Neuron (in vitro differentiated cells): ENCODE results near the gene OR8B12.

Experiments
- H2AFZ ChIP-seq: one replicate; pipeline ENCODE4 v1.6.1; 2013; ENCODE audit warnings: low read depth, mild to moderate bottlenecking, inconsistent platforms, low read length, moderate library complexity
- H3K27me3 ChIP-seq: one replicate; pipeline ENCODE4 v1.6.1; 2013; ENCODE audit warnings: low read length; ENCODE audit not compliant: insufficient read depth
- H3K36me3 ChIP-seq: one replicate; pipeline ENCODE4 v1.6.1; 2013; ENCODE audit warnings: low read length; ENCODE audit not compliant: insufficient read depth
- H3K4me1 ChIP-seq: one replicate; pipeline ENCODE4 v1.6.1; 2013; ENCODE audit warnings: low read length; ENCODE audit not compliant: insufficient read depth
- H3K4me3 ChIP-seq: 2 replicates; pipeline ENCODE4 v1.5.1; 2013; ENCODE audit warnings: mild to moderate bottlenecking, low read length, moderate library complexity
- H3K9me3 ChIP-seq: one replicate; pipeline ENCODE4 v1.6.1; 2013; ENCODE audit warnings: low read length

The OR8B12 gene

GRCh38 chr11:124514131-124514530, 29.3 kb downstream of the OR8B12 start:
- H3K4me1 ChIP-seq: no peaks in the 10 kb centered on the region
- peaks cover 5% of the 10 kb centered on the region for H3K27me3 ChIP-seq
- no peak overlapping the region for H3K4me3 ChIP-seq
- H2AFZ ChIP-seq: no peak overlapping the region
- H3K36me3 ChIP-seq: no peaks in the 10 kb centered on the region
- no peaks in the 10 kb centered on the region for H3K9me3 ChIP-seq

- Histone ChIP-seq H3K9me3 (no peaks in the 10 kb centered on the region), H3K27me3 (peaks cover 2% of the 10 kb centered on the region), H3K36me3 (no peaks in the 10 kb centered on the region), H3K4me1 (no peaks in the 10 kb centered on the region), H2AFZ (no peak overlapping the region), H3K4me3 (no peak overlapping the region)
These were observed 31.7 kb downstream of the OR8B12 start for GRCh38 chr11:124511745-124512144.

DNA sequence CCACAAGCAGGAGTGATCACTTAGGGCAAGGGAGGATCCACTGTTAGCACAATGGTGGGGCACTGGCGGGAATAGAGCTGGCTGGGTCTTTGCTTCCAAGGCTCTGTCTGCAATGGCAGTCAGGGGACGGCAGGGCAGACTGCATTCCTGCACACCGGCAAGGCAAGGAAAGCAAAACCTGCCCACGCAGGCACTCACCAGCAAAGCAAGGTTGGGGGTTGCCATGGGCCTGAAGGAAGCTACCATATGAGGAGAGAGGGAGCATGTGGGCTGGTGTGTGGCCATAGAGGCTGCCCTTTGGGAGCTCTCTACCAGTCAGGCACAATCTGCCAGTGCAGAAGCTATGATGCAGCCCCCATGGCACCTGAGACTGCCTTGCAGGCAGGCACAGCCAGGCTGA, 33.2 kb downstream of the OR8B12 start:
- Histone ChIP-seq H3K36me3 (no peaks in the 10 kb centered on the region), H3K9me3 (no peaks in the 10 kb centered on the region), H3K4me1 (no peaks in the 10 kb centered on the region), H2AFZ (no peak overlapping the region), H3K27me3 (peaks cover 2% of the 10 kb centered on the region), H3K4me3 (no peak overlapping the region)

DNA sequence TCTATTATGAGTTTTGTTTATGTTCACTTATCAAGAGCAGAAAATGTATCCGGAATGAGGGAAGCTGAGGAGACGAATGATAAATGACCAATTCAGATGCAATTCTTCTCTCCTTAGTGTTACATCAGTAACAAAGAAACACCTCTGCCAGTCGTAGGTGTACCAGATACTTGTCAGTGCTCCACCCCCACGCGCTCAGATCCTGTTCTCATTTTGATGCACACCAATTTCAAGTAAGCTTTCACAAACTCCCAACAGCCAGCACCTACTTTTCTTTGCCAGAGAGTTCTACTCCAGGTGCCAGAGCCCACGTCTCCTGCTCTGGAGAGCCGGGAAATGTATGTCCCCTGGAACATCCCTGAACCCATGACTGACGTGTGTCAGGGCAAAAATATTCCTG, 43.7 kb downstream of the OR8B12 start:
- Histone ChIP-seq H3K4me1 (no peaks in the 10 kb centered on the region), H3K36me3 (no peaks in the 10 kb centered on the region), H3K27me3 (no peaks in the 10 kb centered on the region), H3K9me3 (no peaks in the 10 kb centered on the region), H3K4me3 (no peak overlapping the region), H2AFZ (no peak overlapping the region)

DNA sequence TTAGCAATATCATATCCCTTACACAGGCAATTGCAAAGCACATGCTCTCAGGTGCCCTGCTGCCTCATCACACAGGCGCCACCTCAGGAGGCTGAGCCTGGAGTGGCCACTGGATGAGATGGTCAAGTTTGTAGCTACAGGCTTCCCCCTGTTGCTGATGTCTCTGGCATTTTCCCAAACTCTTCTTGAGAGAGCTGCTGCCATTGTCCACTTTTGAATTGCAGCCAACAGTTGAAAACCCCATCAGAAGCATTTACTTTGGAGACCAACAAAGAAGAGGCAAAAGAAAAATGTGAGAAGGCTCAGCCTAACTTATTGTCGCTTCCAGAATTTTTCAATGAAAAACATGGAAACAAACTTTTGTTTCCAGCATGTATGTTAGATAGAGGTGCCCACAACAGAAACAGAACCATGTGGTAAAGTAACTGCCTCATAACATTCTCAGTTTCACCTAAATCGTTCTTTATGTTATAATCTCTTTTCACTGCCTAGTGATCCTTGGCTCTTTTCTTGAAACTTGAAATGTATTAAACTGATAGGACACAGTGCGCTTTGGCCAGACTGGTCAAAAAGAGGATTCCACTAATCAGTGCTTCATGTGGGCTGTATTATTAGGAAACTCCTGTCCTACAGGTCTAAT, 50.3 kb downstream of the OR8B12 start:
- H2AFZ ChIP-seq: no peak overlapping the region
- no peaks in the 10 kb centered on the region for H3K36me3 ChIP-seq
- no peaks in the 10 kb centered on the region for H3K27me3 ChIP-seq
- no peaks in the 10 kb centered on the region for H3K9me3 ChIP-seq
- no peaks in the 10 kb centered on the region for H3K4me1 ChIP-seq
- H3K4me3 ChIP-seq: no peak overlapping the region
